NCI-H2107 treated with DMSO at 0.1 percent for 48 hours (cell line): Measurements from ENCODE around the gene RFXAP.
A peak's percentile ranks its signal among the peaks of the same experiment; 100 is the strongest.

ENCODE experiments used
- DNase-seq: peaks from one replicate; lab custom pipeline; 2025; ENCODE audit not compliant: unreplicated experiment; lab: John Stamatoyannopoulos, UW

Gene RFXAP

GRCh38 chr13:36862722-36863121 lies 43.7 kb downstream of the RFXAP start:
- DNase-seq: no peak

DNA sequence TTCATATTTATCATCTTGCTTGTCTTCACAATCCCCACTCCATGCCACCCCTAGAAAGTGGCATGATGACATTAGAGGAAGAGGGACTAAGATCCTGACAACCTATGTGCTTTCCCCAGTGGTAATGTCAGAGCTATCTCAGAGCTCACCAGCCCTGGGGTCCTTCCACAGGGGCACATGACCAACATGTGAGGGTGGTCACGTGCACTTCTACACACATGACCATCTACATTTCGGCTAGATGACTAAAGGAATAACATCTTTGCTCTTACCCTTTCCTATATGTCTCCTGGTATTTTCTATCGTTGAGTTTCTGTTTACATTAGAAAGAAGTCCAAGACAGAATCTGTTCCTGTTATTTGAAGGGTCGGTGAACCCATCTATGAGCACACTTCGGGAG lies 46.2 kb downstream of the RFXAP start:
- DNase-seq: no peak

DNA sequence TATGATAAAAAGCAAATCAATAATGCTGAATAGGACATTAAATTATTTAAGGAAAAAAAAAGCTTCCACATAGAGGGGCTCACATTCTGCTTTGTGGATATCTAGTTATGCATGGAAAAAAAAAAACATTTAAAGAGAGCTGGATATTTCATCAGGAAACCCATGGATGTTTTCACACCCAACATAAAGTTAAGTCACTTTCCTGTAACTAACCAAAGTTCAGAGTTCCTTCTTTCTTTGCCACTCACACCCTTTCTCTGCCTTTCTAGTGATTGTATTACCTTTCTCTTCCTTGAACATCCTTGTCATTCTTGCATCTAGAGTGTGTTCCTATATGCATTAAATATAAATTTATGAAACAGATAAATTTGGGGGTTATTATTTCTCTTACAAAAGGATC lies 47.2 kb downstream of the RFXAP start:
- DNase-seq: no peak

- DNase-seq: no peak
These were observed 51.1 kb downstream of the RFXAP start for GRCh38 chr13:36870050-36870692.

DNA sequence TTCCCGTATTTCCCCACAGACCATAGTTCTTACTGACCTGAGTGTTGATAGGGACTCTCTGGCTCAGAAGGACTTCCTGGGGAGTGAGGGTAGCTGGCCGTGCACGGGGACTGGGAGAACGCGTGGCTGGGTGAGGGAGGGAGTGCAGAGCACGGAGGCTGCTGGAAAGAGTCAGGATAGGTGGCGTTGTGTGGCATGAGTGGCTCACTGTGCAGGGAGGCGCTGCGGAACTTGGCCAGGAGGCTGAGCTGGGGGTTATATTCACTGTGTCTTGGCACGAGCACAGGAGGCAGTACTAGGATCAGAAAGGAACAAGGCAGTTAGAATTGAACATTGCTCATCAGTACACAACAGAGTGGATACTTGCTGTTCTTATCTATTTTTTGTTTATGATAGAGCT lies 53.6 kb downstream of the RFXAP start:
- no peak for DNase-seq

DNA sequence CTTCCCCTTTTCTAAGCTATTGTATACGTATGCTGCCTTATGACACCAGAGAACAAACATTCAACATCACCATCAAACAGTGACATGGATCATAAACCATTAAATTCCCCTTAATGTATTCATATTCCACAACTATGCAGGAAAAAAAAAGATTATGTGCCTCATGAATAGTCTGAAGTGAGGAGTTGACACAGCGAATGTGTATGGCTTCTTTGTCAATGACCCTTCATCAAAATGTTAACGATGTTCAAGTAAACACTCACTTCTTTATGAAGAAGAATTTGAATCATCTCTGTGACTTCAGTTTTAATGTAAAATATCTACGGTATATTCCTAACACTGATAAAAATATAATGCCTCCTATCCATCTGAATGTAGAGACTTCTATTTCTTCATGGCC lies 56.4 kb downstream of the RFXAP start:
- peak; percentile 33 for DNase-seq

GRCh38 chr13:36875961-36876360 lies 56.9 kb downstream of the RFXAP start:
- DNase-seq: no peak
